Measurements from ENCODE around the gene BAIAP2.

DNA sequence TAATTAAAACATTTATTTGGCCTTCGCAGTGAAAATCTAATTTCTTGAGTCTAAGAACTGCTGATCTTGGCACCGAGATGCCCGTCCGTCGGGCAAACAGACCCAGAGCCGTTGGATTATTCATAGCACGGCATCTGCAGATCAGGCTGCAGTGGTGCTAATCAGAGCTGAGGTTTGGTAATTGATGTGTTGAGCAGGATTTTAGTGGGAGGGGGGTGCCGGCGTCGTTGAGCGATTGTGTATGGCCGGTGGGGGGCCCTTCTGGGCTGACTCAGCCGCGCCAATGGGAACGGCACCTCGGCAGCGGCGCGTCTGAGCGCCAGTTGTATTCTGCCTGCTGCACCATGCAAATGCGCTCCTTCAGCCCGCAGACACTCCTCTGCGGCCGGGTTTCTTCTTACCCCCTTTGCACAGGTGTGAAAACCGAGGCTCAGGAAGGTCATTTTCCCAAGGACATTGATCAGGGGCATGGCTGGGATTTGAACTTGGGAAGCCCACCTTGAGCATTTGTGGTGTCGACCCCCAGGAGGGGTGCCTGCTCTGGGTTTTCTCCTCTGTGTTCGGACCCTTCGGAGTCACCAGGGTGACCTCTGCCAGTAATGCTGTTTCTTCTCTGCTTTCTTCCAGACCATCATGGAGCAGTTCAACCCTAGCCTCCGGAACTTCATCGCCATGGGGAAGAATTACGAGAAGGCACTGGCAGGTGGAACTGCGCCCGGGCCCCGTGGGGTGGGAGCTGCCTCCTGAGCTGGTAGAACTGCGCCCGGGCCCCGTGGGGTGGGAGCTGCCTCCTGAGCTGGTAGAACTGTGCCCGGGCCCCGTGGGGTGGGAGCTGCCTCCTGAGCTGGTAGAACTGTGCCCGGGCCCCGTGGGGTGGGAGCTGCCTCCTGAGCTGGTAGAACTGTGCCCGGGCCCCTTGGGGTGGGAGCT lies 18.4 kb downstream of the BAIAP2 start:
- TF ChIP-seq, protein P1, sequence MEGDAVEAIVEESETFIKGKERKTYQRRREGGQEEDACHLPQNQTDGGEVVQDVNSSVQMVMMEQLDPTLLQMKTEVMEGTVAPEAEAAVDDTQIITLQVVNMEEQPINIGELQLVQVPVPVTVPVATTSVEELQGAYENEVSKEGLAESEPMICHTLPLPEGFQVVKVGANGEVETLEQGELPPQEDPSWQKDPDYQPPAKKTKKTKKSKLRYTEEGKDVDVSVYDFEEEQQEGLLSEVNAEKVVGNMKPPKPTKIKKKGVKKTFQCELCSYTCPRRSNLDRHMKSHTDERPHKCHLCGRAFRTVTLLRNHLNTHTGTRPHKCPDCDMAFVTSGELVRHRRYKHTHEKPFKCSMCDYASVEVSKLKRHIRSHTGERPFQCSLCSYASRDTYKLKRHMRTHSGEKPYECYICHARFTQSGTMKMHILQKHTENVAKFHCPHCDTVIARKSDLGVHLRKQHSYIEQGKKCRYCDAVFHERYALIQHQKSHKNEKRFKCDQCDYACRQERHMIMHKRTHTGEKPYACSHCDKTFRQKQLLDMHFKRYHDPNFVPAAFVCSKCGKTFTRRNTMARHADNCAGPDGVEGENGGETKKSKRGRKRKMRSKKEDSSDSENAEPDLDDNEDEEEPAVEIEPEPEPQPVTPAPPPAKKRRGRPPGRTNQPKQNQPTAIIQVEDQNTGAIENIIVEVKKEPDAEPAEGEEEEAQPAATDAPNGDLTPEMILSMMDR (IDR thresholded peaks at IDR 0.05): no peak
- no peak for TF ChIP-seq POLR2A (IDR thresholded peaks at IDR 0.05)
- no peak for TF ChIP-seq POLR2AphosphoS5 (IDR thresholded peaks at IDR 0.05)
